SIG-M5 treated with dmso at 0.1 percent for 504 hours (cell line): ENCODE results near the gene DNPH1.

Experiments
- DNase-seq: peaks from one replicate; lab custom pipeline; 2025; ENCODE audit not compliant: unreplicated experiment; lab: John Stamatoyannopoulos, UW

DNPH1 gene

DNA sequence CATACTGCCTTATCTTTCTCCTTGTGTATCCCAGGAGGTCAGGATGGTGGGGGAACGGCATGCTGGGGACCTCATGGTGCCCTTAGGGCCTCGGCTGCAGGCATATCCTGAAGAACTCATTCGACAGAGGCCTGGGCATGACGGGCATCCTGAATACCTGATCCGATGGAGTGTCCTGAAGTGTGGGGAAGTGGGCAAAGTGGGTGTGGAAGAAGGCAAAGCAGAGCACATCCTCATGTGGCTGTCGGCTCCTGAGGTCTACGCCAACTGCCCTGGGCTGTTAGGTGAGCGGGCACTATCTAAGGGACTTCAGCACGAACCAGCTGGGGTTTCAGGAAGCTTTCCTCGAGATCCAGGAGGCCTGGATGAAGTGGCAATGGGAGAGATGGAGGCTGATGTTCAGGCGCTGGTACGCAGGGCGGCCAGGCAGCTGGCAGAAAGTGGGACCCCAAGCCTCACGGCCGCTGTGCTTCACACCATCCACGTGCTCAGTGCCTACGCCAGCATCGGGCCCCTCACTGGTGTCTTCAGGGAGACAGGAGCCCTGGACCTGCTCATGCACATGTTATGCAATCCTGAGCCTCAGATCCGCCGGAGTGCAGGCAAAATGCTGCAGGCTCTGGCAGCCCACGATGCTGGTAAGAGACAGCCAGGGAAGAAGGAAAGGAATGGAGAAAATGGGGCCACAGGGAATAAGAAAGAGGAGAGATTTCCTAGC, 44.9 kb downstream of the DNPH1 start:
- DNase-seq = no peak

DNA sequence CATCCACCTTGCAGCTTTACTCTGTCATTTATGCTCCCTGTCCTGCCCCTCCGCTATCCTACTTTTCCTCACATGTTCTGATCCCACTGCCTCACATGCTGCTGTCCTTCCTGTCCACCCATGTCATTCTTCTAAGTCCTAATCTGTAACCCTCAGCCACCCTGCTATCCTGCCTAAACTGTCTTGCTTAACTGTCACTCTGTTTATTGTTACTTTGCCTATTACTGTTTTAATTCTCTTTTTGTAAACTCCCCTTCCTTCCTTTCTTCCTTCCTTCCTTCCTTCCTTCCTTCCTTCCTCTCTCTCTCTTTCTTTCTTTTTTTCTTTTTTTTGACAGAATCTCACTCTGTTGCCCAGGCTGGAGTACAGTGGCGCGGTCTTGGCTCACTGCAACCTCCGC, 45.8 kb downstream of the DNPH1 start:
- no peak for DNase-seq

DNA sequence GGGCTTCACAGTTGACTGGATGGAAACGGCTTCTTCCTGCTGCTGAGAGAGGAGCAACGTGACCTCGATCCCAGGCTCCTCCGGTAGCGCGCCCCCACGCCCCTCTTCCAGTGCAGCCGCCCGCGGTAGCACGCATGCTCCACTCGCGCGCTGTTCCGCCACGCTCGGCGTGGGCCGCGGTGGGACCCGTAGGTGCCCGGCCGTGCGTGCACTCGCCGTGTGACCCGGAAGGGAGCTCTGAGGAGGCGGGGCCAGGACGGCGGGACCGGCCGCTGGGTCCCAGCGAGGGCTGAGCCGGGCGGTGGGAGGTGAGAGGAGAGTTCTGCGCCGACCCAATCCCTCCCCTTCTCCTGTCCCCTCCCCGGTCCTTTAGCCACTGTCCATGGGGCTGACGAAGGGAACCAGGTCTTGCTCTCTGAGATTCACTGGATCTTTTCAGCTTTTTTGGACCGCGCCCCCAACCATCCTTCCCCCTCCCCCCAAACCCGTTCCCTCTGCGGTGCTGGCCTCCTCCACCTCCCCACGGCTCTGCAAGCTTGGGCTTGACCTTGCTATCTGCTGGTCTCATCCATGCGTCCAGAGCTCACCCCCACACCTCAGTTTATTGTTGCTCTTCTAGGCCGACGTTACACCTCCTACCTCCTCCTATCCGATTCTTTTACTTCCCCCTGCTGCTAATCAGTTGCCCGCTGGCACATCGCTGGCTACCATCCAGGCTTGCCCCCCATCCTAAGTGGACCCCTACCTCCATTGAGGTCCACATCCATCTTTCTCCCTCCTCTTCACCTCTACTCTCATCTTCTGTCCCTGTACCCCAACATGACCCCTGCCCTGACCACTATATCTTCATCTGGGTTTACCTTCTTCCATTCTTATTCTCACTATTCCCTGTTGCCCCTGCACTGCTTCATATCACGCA, 47.1 kb downstream of the DNPH1 start, which contains the start of gene CUL9:
Gene CUL9 (plus strand): TSS at position 255 of the 919 bp plus-strand sequence. CDS start 2,115 bp downstream, outside the sequence.
- DNase-seq = peak; percentile 53

DNA sequence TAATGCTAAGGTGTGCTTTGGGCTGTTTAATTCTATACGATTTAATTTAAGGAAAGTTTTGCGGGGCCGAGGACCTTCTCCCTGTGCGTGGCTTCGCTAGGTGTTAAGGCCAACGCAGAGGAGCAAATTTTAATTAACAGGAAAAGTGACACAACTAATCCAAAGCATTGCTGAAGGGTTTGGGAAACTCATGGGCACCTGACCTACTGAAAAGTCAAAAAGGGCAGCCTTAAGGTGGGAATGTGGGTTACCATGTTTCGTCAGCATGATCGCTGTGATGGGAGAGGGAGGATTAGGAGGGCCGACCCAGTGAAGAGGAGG, 47.7 kb downstream of the DNPH1 start:
- DNase-seq = no peak

DNA sequence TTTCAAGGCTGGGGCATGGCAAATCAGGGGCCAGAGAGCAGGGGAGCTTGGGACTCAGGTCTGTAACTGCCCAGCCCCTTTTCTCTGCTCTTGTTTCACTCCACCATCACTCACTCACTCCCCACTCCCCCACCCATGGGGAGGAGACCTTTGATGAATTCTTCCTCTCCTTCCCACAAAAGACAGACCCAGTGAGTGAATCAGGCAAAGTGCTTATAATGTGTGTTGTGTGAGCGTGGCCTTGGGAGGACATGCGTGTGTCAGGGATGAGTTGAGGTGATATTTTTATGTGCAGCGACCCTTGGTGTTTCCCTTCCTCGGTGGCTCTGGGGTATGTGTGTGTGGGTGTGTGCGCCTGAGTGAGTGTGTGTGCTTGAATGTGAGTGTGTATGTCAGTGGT, 48.3 kb downstream of the DNPH1 start:
- no peak for DNase-seq

DNA sequence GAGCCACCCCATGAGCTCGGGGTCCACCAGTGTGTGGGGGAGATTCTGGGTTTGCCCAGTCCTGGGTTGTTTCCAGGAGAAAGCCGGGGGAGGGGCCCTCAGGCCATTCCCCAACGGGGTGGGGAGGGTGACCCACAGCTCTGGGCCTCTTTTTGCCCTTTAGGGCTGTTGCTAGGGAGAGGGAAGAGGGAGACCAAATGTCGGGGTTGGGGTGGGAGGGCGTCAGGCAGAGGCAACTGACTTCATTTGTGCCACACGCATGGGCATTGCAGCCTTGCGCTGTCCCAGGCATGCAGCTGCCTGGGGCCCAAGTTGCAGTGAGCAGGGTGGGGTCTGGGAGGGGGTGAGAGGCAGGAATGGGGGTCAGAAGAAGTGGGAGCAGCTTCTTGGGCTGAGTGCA, 49.2 kb downstream of the DNPH1 start:
- DNase-seq = no peak

DNA sequence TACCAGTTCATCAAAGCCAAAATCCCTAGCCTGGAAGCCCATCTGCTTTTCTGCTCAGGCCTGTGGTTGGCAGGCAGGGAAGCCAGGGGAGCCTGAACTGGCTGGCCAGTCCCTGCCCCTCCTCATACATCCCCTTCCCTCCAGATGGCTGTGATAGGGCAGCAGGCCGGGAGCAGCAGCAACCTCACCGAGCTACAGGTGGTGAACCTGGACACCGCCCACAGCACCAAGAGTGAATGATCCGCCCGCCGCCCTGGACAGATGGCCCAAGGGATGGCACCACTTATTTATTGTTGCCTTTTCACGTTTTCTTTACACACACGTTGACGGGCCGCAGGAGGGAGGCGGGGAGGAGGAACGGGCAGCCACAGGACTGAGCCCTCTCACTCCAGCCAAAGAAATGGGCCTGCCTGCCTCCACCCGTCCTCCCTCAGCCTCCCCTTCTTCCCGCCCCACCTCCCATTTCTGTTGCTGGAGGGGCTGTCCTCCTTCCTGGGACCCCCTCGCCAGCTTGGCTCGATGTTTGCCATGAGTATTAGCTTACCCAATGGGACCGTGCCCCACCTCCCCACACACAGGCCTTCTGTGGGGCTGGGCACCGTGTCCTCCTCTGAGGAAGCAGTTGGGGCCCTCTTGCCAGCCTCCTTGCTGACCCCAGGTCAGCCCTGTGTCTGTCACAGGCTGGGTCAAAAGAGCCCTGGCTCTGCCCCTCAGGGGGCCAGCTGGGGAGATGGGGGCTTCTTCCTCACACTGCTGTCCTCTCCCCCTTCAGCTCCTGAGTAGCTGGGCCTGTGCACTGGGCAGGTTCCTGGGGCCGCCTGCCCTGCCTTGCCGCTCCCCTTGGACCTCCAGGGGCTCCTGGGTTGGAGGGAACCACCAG, 50.1 kb downstream of the DNPH1 start:
- DNase-seq = no peak

DNA sequence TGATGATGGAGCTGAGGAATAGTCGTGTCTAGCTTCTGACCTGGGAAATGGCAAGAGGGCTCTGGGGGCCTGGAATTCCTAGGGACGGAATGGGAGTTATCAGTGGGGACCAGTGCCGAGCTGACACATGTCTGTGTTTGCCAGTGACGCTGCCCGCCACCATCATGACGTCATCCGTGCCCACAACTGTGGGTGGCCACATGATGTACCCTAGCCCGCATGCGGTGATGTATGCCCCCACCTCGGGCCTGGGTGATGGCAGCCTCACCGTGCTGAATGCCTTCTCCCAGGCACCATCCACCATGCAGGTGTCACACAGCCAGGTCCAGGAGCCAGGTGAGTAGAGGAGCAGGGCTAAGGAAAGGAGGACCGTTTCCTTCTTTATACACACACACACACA, 51.1 kb downstream of the DNPH1 start:
- DNase-seq = no peak

DNA sequence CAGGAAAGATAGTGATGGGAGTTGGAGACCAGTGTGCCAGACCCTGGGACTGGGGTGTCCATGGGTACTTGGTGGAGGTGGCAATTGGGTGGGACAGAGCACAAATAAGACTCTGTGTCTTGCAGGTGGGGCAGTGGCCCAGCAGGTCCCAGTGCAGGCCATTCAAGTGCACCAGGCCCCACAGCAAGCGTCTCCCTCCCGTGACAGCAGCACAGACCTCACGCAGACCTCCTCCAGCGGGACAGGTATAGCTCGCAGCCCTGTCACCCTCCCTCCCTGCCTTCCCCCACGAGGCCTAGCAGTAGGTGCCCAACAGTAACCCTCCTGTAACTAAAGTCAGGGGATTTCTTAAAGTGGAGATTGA, 52.9 kb downstream of the DNPH1 start:
- DNase-seq = no peak

DNA sequence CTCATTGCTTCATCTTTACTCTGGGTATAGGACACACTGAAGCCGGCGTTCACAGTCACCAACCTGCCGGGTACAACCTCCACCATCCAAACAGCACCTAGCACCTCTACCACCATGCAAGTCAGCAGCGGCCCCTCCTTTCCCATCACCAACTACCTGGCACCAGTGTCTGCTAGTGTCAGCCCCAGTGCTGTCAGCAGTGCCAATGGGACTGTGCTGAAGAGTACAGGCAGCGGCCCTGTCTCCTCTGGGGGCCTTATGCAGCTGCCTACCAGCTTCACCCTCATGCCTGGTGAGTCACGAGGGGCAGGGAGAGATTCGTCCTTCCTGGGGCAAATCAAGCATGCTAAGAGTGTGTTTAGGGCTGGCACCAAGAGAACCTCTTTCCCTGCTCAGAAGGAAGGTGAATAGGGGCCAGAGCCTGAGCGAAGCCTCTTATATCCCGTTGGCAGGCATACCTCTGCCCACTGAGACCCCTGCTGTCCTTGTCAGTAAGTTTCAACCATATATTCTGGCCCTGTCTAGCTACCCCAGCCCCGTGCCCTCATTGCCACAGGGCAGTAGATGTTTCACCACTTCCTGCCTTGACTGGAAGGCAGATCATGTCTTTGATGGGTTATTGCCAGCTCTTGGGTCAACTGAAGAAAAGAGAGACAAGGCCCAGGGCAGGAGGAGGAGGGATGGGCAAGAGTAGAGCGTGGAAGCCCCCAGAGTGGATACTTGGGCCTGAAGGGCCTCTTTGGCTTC, 53.4 kb downstream of the DNPH1 start:
- no peak for DNase-seq
